Right kidney (tissue), 1 donor: Measurements from ENCODE around the gene IMMP2L.

ENCODE experiments used
- DNase-seq: peaks from one replicate; pipeline ENCODE4 v3.0.0-alpha.2; 2016

The IMMP2L gene

GRCh38 chr7:110786328-110786965, 775.8 kb downstream of the IMMP2L start:
- no peak for DNase-seq

DNA sequence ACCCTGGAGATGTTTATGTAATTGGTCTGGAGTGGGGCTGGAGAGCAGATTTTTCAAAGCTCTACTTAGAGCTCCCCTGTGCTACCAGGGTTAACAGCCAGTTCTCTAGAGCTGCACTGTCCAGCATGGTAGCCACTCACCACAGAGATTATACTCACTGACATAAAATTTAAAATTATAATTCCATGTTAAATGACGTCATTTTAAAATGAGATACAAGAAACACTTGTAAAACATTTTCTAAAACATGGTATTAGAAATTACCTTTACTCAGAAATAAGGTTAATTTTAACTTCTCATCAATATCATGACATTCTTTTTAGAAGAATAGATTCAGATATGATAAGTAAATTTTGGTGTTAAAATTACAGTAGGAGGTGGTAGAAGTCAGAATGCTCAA, 777.5 kb downstream of the IMMP2L start:
- no peak for DNase-seq

DNA sequence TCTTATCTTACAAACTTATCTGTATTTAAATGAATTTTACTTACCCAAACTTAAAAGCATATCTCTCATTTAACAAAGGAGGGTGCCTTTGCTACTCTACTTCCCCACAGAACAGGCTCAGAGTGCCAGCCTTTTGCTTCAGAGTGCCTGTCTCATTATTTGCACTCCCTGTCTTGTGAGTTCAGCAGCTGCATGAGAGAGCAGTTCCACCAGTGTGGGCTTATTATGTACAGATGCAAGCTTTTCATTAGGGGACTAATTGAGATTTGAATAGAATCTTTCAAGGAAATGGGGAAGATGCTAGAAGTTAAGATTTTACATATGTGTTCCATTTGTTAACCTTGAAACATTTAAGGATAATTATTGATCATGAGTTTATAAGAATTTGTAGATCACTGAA, 781.6 kb downstream of the IMMP2L start:
- no peak for DNase-seq

DNA sequence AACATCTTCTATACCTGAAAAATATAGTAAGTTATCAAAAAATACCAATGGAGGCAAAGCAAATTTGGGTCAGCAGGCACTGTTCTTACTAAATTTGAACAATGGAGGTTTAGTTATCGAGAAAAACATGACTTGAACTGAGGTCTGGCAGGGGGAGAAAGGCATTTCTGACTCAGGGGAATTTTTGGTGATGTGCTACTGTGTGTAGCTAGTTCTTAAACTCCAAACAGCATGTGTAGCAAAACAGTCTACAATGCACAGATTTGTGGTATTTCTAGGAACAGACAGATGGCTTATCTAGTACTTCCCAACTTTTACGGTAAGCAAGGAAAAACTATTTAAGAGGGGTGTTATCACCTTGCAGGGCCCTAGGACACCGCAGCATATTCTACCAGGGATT, 783.0 kb downstream of the IMMP2L start:
- DNase-seq: no peak

DNA sequence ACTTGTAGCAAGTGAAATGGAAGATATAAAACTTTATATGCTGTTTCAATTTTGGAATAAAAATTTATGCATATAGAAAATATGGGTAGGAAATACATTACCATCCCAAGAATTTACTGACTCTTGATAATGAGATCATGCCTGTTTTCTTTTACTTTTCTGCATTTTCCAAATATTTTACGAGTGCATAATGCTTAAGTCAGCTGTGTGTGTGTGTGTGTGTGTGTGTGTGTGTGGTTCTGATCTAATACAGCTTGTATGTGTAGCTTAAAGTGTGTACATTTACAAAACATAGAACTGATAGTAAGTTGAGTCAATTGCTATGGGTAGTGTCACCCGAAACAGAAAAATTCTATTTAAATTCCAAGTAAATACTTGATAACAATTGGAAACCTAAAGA, 787.2 kb downstream of the IMMP2L start:
- no peak for DNase-seq

GRCh38 chr7:110774071-110774470, 788.2 kb downstream of the IMMP2L start:
- no peak for DNase-seq

- no peak for DNase-seq
These were observed 789.7 kb downstream of the IMMP2L start for GRCh38 chr7:110772615-110773014.

- no peak for DNase-seq
These were observed 790.6 kb downstream of the IMMP2L start for GRCh38 chr7:110771717-110772116.

DNA sequence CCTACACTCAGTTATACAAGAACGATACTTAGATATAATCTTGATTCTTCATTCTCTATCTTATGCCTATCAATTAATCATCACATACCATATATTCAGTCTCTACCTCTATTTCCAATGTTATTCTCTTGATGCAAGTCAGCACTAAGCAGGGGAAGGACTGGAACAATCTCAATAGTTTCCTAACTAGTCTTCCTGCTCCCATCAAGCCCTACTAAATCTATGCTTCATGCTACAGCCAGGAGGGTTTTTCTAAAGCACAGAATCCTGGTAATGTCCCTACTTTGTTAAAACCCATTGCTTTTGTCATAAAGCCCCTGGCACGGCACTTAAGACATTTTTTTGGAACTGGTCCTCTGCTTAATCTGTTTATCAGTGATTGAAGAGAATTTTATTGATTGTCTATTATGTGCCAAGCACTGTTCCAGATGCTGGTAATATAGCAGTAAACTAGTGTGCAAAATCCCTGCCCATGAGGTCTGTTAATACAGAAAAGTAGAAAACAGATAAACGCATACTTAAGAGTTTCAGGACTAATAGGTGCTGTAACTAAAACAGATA, 794.7 kb downstream of the IMMP2L start:
- no peak for DNase-seq

DNA sequence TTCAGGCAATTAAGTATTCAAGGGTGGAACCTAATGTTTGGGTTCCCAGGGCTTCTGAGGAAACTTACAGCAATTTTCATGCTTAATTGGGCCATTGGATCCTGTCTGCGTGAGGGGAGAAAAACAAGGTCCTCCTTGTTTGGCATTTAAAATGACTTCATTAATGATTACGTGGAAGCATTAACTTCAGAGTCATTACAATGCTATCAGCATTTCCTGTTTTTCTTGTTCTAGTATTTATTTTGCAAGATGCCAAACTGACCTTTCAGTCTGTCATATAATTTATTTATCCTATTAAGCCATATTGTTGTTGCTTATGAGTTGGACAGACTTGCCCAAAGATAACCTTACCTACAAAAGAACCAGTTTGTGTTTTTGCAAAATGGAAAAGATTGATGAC, 795.4 kb downstream of the IMMP2L start:
- DNase-seq: peak; percentile 14

DNA sequence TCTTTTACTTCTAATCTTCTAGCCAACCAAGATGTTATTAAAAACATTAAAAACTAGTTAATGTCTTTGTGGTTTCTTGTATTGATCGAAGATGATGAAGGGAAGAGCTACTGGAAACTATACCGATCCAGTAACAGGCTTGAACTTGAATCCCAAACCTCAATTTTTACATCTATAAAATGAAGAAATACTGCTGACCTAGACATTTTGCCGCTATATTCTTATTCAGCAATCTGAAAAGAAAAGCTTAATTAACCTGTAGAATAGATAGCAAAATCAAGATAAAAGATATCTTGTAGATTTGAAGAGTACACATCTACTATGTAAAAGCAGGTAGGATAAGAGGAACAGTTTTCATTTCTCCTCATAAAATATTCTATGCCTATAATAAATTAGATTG, 797.4 kb downstream of the IMMP2L start:
- DNase-seq: no peak

DNA sequence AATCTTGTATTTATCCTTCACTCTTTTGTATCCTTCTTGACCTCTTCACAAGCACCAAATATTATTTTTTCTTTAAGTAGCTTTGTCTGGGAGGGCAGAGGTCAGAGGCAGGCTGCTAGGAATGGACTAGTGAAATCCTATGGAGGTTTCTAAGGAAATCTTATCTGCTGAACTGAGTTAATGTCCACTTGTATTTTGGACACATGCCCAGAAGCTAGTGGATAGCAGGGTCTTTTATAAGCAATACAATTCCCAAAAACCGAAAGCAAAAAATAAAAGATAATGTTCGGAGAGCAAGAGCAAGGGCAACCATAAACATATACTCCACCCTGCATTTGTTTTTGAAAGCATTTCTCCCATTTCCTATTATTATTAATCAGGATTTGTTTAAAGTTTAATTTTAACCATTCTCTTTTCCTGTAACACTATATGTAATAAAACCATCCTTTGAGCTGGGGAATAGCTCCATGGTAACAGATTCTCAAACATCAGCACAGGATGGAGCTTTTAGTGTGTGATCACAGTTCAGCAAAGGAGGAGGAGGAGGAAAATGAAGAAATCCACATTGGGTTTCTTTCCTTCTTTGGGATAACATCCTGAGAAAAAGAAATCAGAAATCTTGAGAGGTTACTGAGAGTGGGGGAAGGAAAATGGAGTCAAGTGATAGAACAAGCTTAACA, 799.6 kb downstream of the IMMP2L start:
- DNase-seq: no peak

- no peak for DNase-seq
These were observed 802.0 kb downstream of the IMMP2L start for GRCh38 chr7:110760341-110760740.

GRCh38 chr7:110759069-110759468, 803.2 kb downstream of the IMMP2L start:
- no peak for DNase-seq

- DNase-seq: no peak
These were observed 807.6 kb downstream of the IMMP2L start for GRCh38 chr7:110754649-110755048.

GRCh38 chr7:110750931-110751605, 811.2 kb downstream of the IMMP2L start:
- no peak for DNase-seq

GRCh38 chr7:110733221-110733620, 829.1 kb downstream of the IMMP2L start:
- DNase-seq: no peak

- no peak for DNase-seq
These were observed 837.5 kb downstream of the IMMP2L start for GRCh38 chr7:110724811-110725210.

DNA sequence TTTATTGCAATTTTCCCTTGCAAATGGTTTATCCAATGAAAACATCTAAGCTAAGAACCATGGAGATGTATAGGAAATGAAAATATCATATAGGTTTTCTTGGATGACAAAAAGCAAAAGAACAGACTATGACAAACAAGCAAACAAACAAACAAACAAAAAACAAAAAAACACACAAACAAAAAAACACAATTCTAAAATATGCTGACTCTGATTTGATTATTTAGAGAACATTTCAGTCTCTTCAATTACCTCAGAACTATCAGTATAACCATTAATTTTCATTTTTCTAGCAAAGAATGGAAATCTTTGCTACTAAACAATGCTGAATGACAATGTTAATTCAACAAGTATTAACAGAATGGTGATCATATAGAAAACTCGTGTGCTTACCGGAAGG, 840.9 kb downstream of the IMMP2L start:
- no peak for DNase-seq

DNA sequence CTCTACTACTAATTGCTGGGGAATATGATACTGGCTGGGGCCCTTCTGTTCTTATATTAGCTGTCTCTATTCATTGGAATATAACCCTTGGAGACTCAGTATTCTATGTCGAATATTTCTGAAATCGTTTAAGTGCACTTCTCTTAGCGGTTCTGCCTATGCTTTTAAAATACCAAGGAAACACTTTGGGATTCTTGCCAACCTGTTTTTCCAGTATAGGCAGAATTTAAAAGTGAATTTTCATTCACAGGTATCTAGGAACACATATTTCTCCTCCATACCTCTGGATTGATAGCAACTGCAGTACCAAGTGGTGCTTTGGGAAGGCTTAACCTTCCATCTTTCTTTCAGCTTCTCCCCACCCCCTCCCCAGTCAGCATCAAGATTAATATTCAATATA, 841.7 kb downstream of the IMMP2L start:
- DNase-seq: no peak

DNA sequence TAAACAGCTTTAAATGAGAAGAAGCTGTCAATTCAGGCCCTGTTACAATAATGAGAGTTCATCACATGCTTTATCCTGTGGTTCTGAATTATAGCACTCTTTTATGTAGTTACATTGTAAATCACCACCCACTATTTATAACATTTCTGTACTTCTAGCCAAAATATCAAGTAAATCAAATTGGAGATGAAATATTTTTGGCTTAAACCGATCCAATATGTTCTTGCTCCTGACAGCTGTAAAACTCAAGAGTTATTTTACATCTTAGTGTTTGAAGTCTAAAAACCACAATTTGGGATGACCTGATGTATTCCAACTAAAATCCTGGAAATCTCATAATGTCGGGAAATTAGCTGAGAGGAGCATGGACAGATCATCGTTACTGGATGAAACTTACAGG, 842.6 kb downstream of the IMMP2L start:
- no peak for DNase-seq

GRCh38 chr7:110718503-110719205, 843.6 kb downstream of the IMMP2L start:
- DNase-seq: no peak

DNA sequence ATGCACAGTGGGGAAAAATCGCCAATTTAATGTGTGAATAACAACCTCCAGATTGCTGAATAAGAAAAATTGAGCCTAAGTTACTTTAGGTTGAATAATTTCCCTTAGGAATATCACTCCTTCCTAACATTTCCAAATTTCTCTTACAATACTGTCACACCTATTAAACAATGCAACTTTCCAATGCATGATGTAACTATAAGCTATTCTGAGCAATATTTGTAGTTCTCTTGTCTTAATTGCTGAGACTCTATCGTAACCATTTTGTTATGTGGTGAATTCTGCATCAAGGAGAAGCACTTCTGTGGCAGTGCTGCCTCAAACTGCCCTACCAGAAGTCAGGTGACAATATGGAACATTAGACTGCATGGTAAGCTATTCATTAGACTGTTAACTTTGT, 858.1 kb downstream of the IMMP2L start:
- no peak for DNase-seq
